ENCODE measurements around the gene ERCC6L2.

The ERCC6L2 gene

DNA sequence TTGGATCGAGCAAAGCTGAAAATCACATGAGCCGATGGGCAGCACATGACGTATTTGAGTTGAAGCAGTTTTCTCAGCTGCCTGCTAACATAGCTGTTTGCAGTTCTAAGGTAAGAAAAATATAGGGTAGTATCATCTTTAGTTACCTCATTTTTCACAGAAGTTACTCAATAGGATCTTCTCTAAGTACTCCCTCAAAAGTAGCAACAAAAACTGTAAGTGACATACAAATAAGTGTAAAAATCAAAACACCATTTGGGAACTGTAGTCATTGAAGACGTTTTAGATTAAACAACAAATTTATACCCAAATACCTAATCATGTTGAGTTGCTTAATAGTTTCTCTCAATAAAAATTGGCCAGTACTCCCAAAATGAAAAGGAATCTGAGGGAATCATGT lies 102.6 kb downstream of the ERCC6L2 start:
- Histone ChIP-seq H3K9me3 (ENCODE audit: control insufficient read depth, low read length) (no peaks in the 10 kb centered on the region), H3K4me3 (ENCODE audit: extremely low read depth, insufficient read depth, low read length, poor library complexity, severe bottlenecking) (no peak overlapping the region), H3K36me3 (ENCODE audit: control insufficient read depth, insufficient read depth, low read length) (peaks cover 17% of the 10 kb centered on the region), H3K4me1 (ENCODE audit: control insufficient read depth, insufficient read depth, low read length, poor library complexity, severe bottlenecking) (peaks cover 6% of the 10 kb centered on the region), H3K27ac (ENCODE audit: low read depth, low read length, severe bottlenecking) (no peak overlapping the region)
- 74 to 80% methylated on average over 3 of the region's 4 CpGs for WGBS, 2 experiments (ENCODE audit: insufficient coverage in 2 of 2)

DNA sequence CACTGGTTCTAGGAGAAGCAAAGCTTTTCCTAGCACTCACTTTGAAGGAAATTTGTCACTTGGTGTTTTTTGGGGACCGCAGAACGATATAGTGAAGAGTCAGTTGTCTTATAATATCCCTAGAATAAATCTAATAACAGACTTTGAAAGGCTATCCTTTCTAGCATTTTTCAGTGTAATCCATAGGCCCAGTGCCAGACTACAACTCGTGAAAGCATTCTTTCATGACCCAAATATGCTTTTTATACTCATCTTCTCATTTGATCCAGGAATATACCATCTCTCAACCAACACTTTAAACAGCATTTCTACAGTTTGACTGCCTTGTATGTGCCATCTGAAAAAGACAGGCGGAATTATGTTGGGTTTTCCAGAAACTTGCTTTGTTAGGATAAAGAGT lies 104.0 kb downstream of the ERCC6L2 start:
- Histone ChIP-seq H3K4me1 (ENCODE audit: control insufficient read depth, insufficient read depth, low read length, poor library complexity, severe bottlenecking) (peaks cover 6% of the 10 kb centered on the region), H3K4me3 (ENCODE audit: extremely low read depth, insufficient read depth, low read length, poor library complexity, severe bottlenecking) (no peak overlapping the region), H3K36me3 (ENCODE audit: control insufficient read depth, insufficient read depth, low read length) (peaks cover 10% of the 10 kb centered on the region), H3K27ac (ENCODE audit: low read depth, low read length, severe bottlenecking) (no peak overlapping the region), H3K9me3 (ENCODE audit: control insufficient read depth, low read length) (no peaks in the 10 kb centered on the region)
- 92 to 100% methylated on average over 1 of the region's 4 CpGs for WGBS, 2 experiments (ENCODE audit: insufficient coverage in 2 of 2)

DNA sequence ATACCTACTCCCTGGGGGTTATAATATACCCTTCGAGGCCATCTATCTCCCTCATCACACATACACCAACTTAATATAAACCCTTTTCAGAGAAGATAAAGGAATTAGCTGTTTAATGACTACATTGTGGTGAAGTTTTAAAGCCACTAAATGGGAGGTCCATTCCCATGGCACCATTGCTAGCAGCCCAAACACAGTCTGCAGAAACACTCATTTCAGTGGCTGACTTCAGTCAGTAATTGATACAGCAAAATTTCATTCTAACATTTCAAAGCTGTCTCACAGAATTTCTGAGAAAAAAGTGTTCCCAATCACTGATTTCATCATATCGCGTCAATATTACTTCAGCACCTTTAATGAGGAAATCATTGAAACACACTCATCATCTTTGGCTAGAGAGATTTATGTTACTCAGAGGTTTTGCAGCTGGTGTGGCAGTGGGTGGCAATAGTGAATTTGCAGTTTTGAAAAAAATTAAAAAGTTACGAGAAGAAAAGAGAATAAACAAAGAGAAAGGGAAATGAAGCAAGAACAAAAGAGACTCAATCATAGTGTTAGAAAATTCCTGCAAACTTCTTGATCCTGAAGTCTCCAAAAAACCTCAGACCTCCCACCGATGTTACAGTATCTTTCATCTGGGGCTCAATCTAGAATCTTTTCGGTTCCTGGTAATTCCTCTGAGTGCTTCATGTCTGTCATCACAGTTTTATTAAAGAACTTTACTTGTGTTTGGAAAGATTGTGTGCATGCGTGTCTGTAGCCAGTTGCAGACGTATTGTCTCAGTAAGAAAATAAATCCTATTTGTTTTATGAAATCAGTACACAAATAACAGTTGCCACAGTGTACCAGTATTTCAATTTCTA lies 105.0 kb downstream of the ERCC6L2 start:
- no CpG with 5 or more reads among the region's 8 CpGs for WGBS, 2 experiments (ENCODE audit: insufficient coverage in 2 of 2)
- no peak overlapping the region for H3K27ac ChIP-seq (ENCODE audit: low read depth, low read length, severe bottlenecking)
- H3K9me3 ChIP-seq (ENCODE audit: control insufficient read depth, low read length): no peaks in the 10 kb centered on the region
- H3K4me3 ChIP-seq (ENCODE audit: extremely low read depth, insufficient read depth, low read length, poor library complexity, severe bottlenecking): no peak overlapping the region
- peaks cover 6% of the 10 kb centered on the region for H3K4me1 ChIP-seq (ENCODE audit: control insufficient read depth, insufficient read depth, low read length, poor library complexity, severe bottlenecking)
- peaks cover 19% of the 10 kb centered on the region for H3K36me3 ChIP-seq (ENCODE audit: control insufficient read depth, insufficient read depth, low read length)

DNA sequence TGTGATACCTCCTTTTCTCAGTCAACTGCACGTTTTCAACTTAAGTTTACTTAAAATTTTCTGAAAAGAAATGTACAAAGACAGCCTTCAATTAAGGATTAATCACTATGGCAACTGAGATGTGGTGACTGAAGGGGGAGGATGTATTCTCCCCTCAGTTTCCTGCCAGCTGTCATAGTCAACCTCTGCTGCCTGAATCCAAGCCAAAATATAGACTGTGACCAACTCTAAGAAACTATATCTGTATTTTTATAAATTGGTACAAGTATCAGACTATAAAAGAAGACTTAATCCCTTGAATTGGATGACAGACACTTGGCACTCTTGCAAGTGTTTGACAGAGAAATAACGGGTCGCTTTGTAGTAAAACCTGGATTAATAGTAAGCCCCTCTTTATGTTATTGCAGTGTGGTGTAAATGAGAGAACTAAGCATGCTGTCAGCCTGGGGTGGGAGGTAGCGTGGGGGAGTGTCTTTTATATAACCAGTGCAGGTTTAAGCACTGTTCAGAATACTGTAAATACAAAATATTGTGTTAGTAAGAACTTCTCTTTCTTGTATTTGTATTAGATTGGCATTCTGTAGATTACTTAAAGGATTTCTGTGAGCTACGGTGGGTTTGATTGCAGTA lies 106.4 kb downstream of the ERCC6L2 start:
- Histone ChIP-seq H3K4me3 (ENCODE audit: extremely low read depth, insufficient read depth, low read length, poor library complexity, severe bottlenecking) (no peak overlapping the region), H3K36me3 (ENCODE audit: control insufficient read depth, insufficient read depth, low read length) (peaks cover 32% of the 10 kb centered on the region), H3K27ac (ENCODE audit: low read depth, low read length, severe bottlenecking) (no peak overlapping the region), H3K9me3 (ENCODE audit: control insufficient read depth, low read length) (peaks cover 3% of the 10 kb centered on the region), H3K4me1 (ENCODE audit: control insufficient read depth, insufficient read depth, low read length, poor library complexity, severe bottlenecking) (peaks cover 6% of the 10 kb centered on the region)
- WGBS, 2 experiments (ENCODE audit: insufficient coverage in 2 of 2): 83 to 92% methylated on average over 2 to 3 of the region's 5 CpGs

DNA sequence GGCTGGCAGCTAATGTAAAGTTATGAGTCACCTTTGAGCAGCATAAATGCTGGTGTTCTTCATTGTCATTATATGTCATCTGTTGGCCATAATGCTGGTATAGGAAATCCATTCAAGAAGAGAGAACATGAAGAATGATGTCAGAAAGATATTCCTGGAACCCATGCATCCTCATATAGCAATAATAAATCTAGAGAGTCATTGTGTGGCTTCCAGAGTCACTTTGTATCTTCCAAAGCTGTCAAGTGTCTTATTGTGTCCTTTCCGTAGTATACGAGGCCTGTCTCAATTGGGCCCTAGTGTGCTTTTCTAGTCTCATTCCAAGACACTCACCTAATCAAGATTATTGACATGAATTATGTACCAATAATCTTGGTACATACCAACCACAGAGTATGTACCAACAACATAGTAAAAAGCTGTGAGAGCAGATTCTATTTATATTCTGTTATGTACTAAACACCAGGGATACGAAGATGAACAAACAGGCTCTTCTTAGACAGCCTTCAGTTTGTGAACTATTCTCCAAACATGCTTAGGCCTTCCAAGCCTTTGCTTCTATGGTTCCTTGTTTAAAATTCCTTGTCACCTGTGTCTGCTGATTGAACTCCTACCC lies 110.1 kb downstream of the ERCC6L2 start:
- Histone ChIP-seq H3K36me3 (ENCODE audit: control insufficient read depth, insufficient read depth, low read length) (peaks cover 47% of the 10 kb centered on the region), H3K4me3 (ENCODE audit: extremely low read depth, insufficient read depth, low read length, poor library complexity, severe bottlenecking) (no peak overlapping the region), H3K9me3 (ENCODE audit: control insufficient read depth, low read length) (peaks cover 16% of the 10 kb centered on the region), H3K27ac (ENCODE audit: low read depth, low read length, severe bottlenecking) (no peak overlapping the region), H3K4me1 (ENCODE audit: control insufficient read depth, insufficient read depth, low read length, poor library complexity, severe bottlenecking) (peaks cover 6% of the 10 kb centered on the region)
- 86 to 94% methylated on average over 1 to 2 of the region's 3 CpGs for WGBS, 2 experiments (ENCODE audit: insufficient coverage in 2 of 2)

DNA sequence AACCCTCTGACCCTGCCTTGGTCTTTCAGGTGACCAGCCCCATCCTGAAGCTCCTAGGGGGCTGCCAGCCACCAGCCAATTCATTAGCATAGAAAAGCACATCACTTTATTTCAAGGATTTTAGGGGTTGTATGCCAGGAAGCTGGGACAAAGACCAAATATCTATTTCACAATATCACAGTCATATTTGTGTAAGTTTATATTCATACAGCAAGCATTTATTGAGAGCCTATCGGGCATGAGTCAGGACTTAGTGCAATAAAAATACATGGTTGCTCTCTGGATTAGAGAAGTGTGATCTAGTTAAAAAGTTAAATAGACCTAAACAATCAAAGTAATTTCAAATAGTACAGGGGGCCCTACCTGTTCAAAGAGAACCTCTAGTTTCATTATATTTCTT lies 113.8 kb downstream of the ERCC6L2 start:
- Histone ChIP-seq H3K4me1 (ENCODE audit: control insufficient read depth, insufficient read depth, low read length, poor library complexity, severe bottlenecking) (no peaks in the 10 kb centered on the region), H3K36me3 (ENCODE audit: control insufficient read depth, insufficient read depth, low read length) (peaks cover 44% of the 10 kb centered on the region), H3K4me3 (ENCODE audit: extremely low read depth, insufficient read depth, low read length, poor library complexity, severe bottlenecking) (no peak overlapping the region), H3K27ac (ENCODE audit: low read depth, low read length, severe bottlenecking) (no peak overlapping the region), H3K9me3 (ENCODE audit: control insufficient read depth, low read length) (peaks cover 16% of the 10 kb centered on the region)
- no CpG with 5 or more reads among the region's 1 CpG for WGBS, 2 experiments (ENCODE audit: insufficient coverage in 2 of 2)

DNA sequence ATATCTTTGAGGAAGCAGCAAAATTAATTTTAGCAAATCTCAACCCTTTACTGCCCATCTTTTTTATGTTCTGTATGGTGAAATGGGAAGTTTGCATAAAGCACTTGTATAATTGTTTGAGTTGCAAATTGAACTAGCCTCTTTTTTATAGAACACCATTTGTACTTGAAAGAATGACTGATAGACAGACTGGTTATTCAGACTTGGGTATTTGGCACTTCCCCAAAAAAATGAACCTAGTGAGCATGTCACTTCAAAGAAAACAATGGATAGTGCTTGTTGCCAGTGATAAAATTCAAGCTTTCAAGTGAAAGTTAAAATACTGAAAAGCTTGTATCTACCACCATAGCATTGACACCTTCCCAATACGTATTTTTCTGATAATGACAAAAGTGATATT lies 115.8 kb downstream of the ERCC6L2 start:
- H3K9me3 ChIP-seq (ENCODE audit: control insufficient read depth, low read length): peaks cover 16% of the 10 kb centered on the region
- peaks cover 25% of the 10 kb centered on the region for H3K36me3 ChIP-seq (ENCODE audit: control insufficient read depth, insufficient read depth, low read length)
- no peaks in the 10 kb centered on the region for H3K4me1 ChIP-seq (ENCODE audit: control insufficient read depth, insufficient read depth, low read length, poor library complexity, severe bottlenecking)
- no peak overlapping the region for H3K4me3 ChIP-seq (ENCODE audit: extremely low read depth, insufficient read depth, low read length, poor library complexity, severe bottlenecking)
- no CpG with 5 or more reads among the region's 1 CpG for WGBS, 2 experiments (ENCODE audit: insufficient coverage in 2 of 2)
- H3K27ac ChIP-seq (ENCODE audit: low read depth, low read length, severe bottlenecking): no peak overlapping the region

DNA sequence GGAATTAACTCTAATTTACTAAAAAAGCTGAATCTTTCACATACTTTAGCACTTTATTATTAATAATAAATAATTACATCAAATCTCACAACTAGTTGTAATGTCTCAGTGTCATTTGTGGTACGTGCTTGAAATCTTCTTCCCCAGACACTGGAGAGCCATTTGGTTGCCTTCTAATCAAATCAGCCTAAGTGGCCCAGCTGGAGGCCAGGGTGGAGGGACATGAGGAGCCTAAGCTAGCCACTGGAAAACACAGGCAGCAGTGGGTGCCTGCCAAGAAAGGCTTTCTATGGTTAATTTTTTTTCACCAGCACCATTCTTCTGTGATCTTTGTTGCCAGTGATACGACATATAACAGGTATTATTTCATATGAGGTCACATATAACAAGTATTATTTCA lies 117.0 kb downstream of the ERCC6L2 start:
- no peaks in the 10 kb centered on the region for H3K4me1 ChIP-seq (ENCODE audit: control insufficient read depth, insufficient read depth, low read length, poor library complexity, severe bottlenecking)
- H3K27ac ChIP-seq (ENCODE audit: low read depth, low read length, severe bottlenecking): no peak overlapping the region
- peaks cover 13% of the 10 kb centered on the region for H3K36me3 ChIP-seq (ENCODE audit: control insufficient read depth, insufficient read depth, low read length)
- WGBS, 2 experiments (ENCODE audit: insufficient coverage in 2 of 2): 67% methylated on average over 1 of the region's 2 CpGs; no CpG with 5 or more reads in 1 of the 2 experiments
- peaks cover 9% of the 10 kb centered on the region for H3K9me3 ChIP-seq (ENCODE audit: control insufficient read depth, low read length)
- H3K4me3 ChIP-seq (ENCODE audit: extremely low read depth, insufficient read depth, low read length, poor library complexity, severe bottlenecking): no peak overlapping the region

DNA sequence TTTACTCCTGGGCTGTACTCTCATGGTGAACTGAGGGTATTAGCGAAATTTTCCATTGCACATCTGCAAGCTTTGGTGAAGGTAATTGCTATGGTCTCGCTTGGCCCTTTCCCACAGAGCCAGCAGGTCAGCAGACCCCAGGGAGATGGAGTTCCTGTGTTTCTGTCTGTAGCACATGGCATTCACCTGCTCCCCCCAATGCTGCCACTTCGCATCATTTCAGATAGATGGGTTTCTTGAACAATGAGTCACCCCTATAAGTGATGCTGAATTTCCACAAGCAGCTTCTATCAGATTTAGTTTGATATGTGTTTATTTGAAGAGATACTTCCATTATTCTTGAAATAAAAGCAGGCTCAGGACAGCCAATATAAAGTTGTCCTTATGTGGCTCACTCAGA lies 117.8 kb downstream of the ERCC6L2 start:
- H3K9me3 ChIP-seq (ENCODE audit: control insufficient read depth, low read length): peaks cover 4% of the 10 kb centered on the region

DNA sequence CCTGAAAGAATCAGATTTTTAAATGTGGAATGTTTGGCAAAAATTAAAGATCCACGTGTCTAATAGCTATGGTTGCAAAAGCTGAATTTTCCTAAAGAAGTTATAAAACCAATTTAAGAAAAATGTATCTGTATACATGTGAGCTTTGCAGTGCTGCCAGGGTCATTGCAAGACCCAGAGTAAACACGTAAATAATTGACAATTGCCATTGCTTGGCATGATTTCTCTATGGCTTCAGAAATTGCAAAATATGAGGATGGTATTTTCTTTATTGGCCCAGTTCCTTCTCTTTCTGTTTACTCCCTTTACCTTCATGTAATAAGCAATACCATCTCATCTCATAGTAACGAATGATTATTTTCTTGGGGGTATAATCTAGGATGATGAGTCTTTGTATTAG lies 123.9 kb downstream of the ERCC6L2 start:
- WGBS, 2 experiments (ENCODE audit: insufficient coverage in 2 of 2): 100% methylated on average over 2 of the region's 3 CpGs; no CpG with 5 or more reads in 1 of the 2 experiments

More for the DNA sequence above, 117.8 kb downstream of the ERCC6L2 start:
- H3K4me3 ChIP-seq (ENCODE audit: extremely low read depth, insufficient read depth, low read length, poor library complexity, severe bottlenecking): no peak overlapping the region
- H3K27ac ChIP-seq (ENCODE audit: low read depth, low read length, severe bottlenecking): no peak overlapping the region
- WGBS, 2 experiments (ENCODE audit: insufficient coverage in 2 of 2): 80 to 100% methylated on average over 2 of the region's 3 CpGs
- H3K36me3 ChIP-seq (ENCODE audit: control insufficient read depth, insufficient read depth, low read length): peaks cover 10% of the 10 kb centered on the region
- H3K4me1 ChIP-seq (ENCODE audit: control insufficient read depth, insufficient read depth, low read length, poor library complexity, severe bottlenecking): no peaks in the 10 kb centered on the region

More for the DNA sequence above, 123.9 kb downstream of the ERCC6L2 start:
- peaks cover 17% of the 10 kb centered on the region for H3K36me3 ChIP-seq (ENCODE audit: control insufficient read depth, insufficient read depth, low read length)
- H3K27ac ChIP-seq (ENCODE audit: low read depth, low read length, severe bottlenecking): no peak overlapping the region
- H3K4me3 ChIP-seq (ENCODE audit: extremely low read depth, insufficient read depth, low read length, poor library complexity, severe bottlenecking): no peak overlapping the region
- H3K4me1 ChIP-seq (ENCODE audit: control insufficient read depth, insufficient read depth, low read length, poor library complexity, severe bottlenecking): no peaks in the 10 kb centered on the region
- H3K9me3 ChIP-seq (ENCODE audit: control insufficient read depth, low read length): peaks cover 4% of the 10 kb centered on the region
